PC-9 (cell line): ENCODE data around the gene PCYT2.

ENCODE experiments used
- EZH2 ChIP-seq: fragments of 200-600 bp; sonication (generic); IDR thresholded peaks from 2 replicates; pipeline ENCODE4 v1.8.0; 2017; ENCODE audit warnings: antibody characterized with exemption, low read depth
- TF ChIP-seq, protein P1 (sequence below): fragments of 200-600 bp; sonication (generic); conservative IDR thresholded peaks from 2 replicates; pipeline ENCODE4 v1.6.1; 2017; ENCODE audit warnings: mixed run types, antibody characterized with exemption, mild to moderate bottlenecking, moderate library complexity

DNA sequence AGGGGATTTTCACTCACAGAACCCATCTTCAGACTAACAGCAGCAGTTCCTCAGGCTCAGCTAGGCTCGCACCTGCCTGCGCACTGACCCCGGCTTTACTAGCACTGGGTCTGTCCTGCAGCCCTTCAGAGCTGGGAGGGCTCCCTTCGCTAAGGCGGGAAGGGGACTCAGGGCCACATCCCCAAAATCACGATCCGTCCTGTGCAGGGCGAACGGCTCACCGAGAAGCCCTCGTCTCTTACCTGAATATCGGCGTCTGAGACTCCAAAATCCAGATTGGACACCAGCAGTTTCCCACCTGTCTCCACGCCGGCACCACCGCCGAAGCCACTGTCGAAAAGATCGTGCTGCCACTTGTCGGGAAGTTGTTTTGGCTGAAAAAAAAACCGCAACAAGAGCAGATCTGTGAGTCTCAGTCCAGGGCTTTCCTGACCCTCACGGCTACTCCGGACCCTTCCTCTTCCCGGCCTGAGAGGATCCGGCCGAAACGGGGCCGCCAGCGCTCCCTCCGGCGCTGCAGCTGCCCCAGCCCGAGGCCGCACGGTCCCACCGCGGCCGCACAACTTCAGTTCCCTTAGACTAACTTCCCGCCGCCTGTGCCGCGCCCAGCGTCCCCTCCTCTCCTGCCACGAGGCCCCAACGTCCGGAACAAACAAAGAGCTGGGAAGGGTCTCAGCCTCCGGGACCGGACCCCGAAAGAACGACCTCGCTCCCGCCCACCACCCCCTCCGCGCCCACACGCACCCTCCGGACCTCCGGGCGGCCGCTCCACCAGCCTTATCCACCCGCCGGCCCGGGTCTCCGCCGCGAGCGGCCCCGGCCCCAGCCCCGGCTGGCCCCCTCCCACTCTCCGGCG lies 20.5 kb downstream of the PCYT2 start:
- TF ChIP-seq, protein P1, sequence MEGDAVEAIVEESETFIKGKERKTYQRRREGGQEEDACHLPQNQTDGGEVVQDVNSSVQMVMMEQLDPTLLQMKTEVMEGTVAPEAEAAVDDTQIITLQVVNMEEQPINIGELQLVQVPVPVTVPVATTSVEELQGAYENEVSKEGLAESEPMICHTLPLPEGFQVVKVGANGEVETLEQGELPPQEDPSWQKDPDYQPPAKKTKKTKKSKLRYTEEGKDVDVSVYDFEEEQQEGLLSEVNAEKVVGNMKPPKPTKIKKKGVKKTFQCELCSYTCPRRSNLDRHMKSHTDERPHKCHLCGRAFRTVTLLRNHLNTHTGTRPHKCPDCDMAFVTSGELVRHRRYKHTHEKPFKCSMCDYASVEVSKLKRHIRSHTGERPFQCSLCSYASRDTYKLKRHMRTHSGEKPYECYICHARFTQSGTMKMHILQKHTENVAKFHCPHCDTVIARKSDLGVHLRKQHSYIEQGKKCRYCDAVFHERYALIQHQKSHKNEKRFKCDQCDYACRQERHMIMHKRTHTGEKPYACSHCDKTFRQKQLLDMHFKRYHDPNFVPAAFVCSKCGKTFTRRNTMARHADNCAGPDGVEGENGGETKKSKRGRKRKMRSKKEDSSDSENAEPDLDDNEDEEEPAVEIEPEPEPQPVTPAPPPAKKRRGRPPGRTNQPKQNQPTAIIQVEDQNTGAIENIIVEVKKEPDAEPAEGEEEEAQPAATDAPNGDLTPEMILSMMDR = no peak
- no peak for TF ChIP-seq EZH2
